ENCODE measurements around the gene KSR2.
"Not testable (repeated sequence)": the region's sequence is repeated elsewhere in the genome, so short reads cannot be mapped to it uniquely, and the experiment has no call there.

The KSR2 gene

GRCh38 chr12:117897372-117898161 lies 71.2 kb downstream of the KSR2 start:
- DNase-seq (ENCODE audit: low spot score): peak; percentile 27
- TF ChIP-seq CTCF (IDR thresholded peaks at IDR 0.05; ENCODE audit: extremely low read depth, insufficient read depth, missing control alignments): no peak
- in situ Hi-C loops (cut with MboI; ENCODE audit: low pct_unique_long_range_greater_than_20kb, low sequenced_read_pairs, unreplicated experiment): loop anchor here (25.0 kb wide), 1 partner anchor 490 kb away; the partner anchor contains the start of gene SUDS3

GRCh38 chr12:117896009-117896408 lies 72.8 kb downstream of the KSR2 start:
- no peak for DNase-seq (ENCODE audit: low spot score)
- in situ Hi-C loops (cut with MboI; ENCODE audit: low pct_unique_long_range_greater_than_20kb, low sequenced_read_pairs, unreplicated experiment): loop anchor here (25.0 kb wide), 1 partner anchor 491 kb away; the partner anchor contains the start of gene SUDS3
- TF ChIP-seq CTCF (IDR thresholded peaks at IDR 0.05; ENCODE audit: extremely low read depth, insufficient read depth, missing control alignments): no peak

GRCh38 chr12:117892441-117892840 lies 76.3 kb downstream of the KSR2 start:
- DNase-seq (ENCODE audit: low spot score): no peak
- in situ Hi-C loops (cut with MboI; ENCODE audit: low pct_unique_long_range_greater_than_20kb, low sequenced_read_pairs, unreplicated experiment): loop anchor here (25.0 kb wide), 1 partner anchor 495 kb away; the partner anchor contains the start of gene SUDS3
- TF ChIP-seq CTCF (IDR thresholded peaks at IDR 0.05; ENCODE audit: extremely low read depth, insufficient read depth, missing control alignments): no peak

- DNase-seq (ENCODE audit: low spot score): not testable (repeated sequence)
- in situ Hi-C loops (cut with MboI; ENCODE audit: low pct_unique_long_range_greater_than_20kb, low sequenced_read_pairs, unreplicated experiment): loop anchor here (25.0 kb wide), 1 partner anchor 496 kb away; the partner anchor contains the start of gene SUDS3
Measured at GRCh38 chr12:117891265-117891664, 77.5 kb downstream of the KSR2 start.

GRCh38 chr12:117890644-117891043 lies 78.1 kb downstream of the KSR2 start:
- in situ Hi-C loops (cut with MboI; ENCODE audit: low pct_unique_long_range_greater_than_20kb, low sequenced_read_pairs, unreplicated experiment): loop anchor here (25.0 kb wide), 1 partner anchor 497 kb away; the partner anchor contains the start of gene SUDS3
- no peak for TF ChIP-seq CTCF (IDR thresholded peaks at IDR 0.05; ENCODE audit: extremely low read depth, insufficient read depth, missing control alignments)
- no peak for DNase-seq (ENCODE audit: low spot score)

GRCh38 chr12:117890137-117890536 lies 78.7 kb downstream of the KSR2 start:
- peak; percentile 29 for DNase-seq (ENCODE audit: low spot score)
- TF ChIP-seq CTCF (IDR thresholded peaks at IDR 0.05; ENCODE audit: extremely low read depth, insufficient read depth, missing control alignments): no peak
- in situ Hi-C loops (cut with MboI; ENCODE audit: low pct_unique_long_range_greater_than_20kb, low sequenced_read_pairs, unreplicated experiment): loop anchor here (25.0 kb wide), 1 partner anchor 497 kb away; the partner anchor contains the start of gene SUDS3

GRCh38 chr12:117889098-117889497 lies 79.7 kb downstream of the KSR2 start:
- in situ Hi-C loops (cut with MboI; ENCODE audit: low pct_unique_long_range_greater_than_20kb, low sequenced_read_pairs, unreplicated experiment): loop anchor here (25.0 kb wide), 1 partner anchor 498 kb away; the partner anchor contains the start of gene SUDS3
- TF ChIP-seq CTCF (IDR thresholded peaks at IDR 0.05; ENCODE audit: extremely low read depth, insufficient read depth, missing control alignments): no peak
- DNase-seq (ENCODE audit: low spot score): peak; percentile 42
